ENCODE results near the gene CDK16.
A peak's percentile ranks its signal among the peaks of the same experiment; 100 is the strongest.

The CDK16 gene

DNA sequence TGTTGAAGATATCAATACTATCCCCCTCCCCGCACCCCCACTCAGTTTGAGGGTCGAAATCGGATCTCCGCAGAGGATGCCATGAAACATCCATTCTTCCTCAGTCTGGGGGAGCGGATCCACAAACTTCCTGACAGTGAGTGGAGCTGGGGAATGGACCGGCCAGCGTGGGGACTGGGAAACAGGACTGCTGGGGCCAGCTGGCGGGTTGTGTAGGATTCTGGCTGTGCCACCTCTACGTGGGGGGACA lies 8.8 kb downstream of the CDK16 start:
- DNase-seq (ENCODE audit: low read depth) = no peak
- TF ChIP-seq, protein P1, sequence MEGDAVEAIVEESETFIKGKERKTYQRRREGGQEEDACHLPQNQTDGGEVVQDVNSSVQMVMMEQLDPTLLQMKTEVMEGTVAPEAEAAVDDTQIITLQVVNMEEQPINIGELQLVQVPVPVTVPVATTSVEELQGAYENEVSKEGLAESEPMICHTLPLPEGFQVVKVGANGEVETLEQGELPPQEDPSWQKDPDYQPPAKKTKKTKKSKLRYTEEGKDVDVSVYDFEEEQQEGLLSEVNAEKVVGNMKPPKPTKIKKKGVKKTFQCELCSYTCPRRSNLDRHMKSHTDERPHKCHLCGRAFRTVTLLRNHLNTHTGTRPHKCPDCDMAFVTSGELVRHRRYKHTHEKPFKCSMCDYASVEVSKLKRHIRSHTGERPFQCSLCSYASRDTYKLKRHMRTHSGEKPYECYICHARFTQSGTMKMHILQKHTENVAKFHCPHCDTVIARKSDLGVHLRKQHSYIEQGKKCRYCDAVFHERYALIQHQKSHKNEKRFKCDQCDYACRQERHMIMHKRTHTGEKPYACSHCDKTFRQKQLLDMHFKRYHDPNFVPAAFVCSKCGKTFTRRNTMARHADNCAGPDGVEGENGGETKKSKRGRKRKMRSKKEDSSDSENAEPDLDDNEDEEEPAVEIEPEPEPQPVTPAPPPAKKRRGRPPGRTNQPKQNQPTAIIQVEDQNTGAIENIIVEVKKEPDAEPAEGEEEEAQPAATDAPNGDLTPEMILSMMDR (conservative IDR thresholded peaks at IDR 0.05; ENCODE audit: low read length) = no peak
- H3K4me3 ChIP-seq (ENCODE audit: low read length) = no peak overlapping the region

DNA sequence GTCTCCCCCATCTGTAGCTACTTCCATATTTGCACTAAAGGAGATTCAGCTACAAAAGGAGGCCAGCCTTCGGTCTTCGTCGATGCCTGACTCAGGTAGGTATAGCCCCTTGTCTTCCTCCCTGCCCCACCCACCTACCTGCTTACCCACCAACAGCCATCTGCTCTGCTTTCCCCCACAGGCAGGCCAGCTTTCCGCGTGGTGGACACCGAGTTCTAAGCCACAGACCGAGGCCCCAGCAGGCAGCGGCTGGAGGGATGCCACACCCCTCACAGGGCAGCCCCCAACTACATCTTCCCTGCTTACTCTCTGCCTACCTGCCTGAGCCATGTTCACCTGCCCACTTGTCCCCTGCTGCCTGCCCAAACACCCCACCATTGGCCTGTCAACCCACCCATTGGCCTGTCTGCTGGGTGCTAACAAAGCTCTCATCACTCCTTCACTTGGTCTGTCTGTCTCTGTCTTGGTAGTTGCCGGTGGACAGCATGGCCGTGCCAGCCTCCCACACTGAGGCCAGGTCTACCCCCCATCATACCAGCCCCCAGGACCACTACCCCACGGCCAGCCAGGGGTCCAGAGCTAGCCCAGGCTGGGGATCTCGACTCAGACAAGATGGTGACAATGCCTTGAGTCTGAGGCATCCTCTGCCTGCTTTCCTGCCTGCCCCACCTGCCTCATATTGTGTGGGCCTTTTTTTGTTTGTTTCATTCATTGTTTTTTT lies 10.2 kb downstream of the CDK16 start:
- DNase-seq (ENCODE audit: low read depth) = no peak
- H3K4me3 ChIP-seq (ENCODE audit: low read length) = no peak overlapping the region
- TF ChIP-seq, protein P1 (conservative IDR thresholded peaks at IDR 0.05; ENCODE audit: low read length) = no peak

DNA sequence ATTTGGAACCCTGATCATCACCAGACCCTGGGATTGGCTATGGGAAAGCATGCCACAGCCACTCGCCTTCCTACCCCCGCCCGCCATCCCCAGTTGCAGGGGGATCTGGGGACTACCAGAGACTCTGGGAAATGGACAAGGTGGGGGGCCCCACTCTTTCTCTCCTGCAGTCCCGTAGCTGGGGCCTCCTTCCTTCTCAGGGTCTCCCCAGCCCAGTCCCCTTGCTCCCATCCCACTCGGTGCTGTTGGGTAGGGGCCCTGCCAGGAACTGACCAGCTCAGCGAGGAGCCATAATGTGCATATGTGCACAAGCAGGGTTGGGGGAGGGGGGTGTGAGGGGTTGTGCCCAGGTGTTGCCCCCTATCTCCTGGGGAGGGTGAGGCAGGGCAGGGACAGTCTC lies 10.9 kb downstream of the CDK16 start:
- no peak overlapping the region for H3K4me3 ChIP-seq (ENCODE audit: low read length)
- TF ChIP-seq, protein P1 (conservative IDR thresholded peaks at IDR 0.05; ENCODE audit: low read length) = no peak
- DNase-seq (ENCODE audit: low read depth) = no peak

DNA sequence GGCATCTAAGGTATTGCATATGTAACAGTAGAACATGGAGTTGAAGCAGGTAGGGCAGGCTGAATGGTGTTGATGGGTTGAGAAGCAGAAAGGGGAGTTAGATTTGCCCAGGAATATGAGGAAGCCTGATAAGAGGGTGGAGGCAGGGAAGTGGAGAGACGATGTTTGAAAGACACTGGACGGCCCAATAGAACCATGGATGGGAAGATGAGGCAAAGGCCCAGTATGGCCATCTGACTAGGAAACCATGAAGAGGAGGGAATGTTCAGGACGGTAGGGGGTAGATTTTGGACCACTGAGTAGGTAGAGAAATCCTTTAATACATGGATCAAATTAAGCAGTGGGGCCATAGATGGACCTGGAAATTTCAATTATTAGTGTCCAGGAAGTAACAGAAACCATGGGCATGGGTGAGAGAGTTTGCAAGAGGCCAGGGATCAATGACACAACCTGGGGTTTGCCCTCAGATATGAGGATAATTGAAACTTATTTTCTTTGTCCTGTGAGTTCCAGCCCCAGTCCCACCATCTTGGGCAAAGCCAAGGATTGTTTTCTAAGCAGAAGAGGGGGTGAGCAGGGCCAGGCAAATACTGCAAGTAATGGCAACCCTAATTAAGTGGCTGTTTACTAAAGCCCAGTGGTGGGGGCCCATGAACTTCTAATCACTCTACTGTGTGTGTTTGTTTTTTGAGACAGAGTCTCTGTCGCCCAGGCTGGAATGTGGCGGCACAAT lies 11.8 kb downstream of the CDK16 start:
- TF ChIP-seq, protein P1 (conservative IDR thresholded peaks at IDR 0.05; ENCODE audit: low read length) = no peak
- H3K4me3 ChIP-seq (ENCODE audit: low read length) = no peak overlapping the region
- DNase-seq (ENCODE audit: low read depth) = no peak

DNA sequence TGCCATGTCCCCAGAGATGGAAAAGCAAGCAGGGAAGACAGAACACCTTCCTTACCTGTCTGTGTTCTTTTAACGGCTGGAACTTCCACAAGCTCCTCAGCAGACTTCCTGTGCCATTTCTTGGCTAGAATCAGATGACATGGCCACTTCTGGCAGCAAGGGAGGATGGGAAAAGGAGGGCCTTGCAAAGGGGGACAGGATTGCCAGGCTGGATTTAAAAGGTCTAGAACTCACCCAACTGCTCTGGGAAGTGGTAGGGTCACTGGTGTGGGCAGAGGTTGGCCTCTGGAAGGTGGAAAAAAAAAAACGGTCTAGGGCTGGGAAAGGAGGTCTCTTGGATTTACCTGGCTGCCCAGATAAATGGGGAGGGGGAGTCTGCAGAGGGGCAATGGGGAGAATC lies 12.7 kb downstream of the CDK16 start:
- TF ChIP-seq, protein P1 (conservative IDR thresholded peaks at IDR 0.05; ENCODE audit: low read length) = no peak
- no peak overlapping the region for H3K4me3 ChIP-seq (ENCODE audit: low read length)
- DNase-seq (ENCODE audit: low read depth) = no peak

DNA sequence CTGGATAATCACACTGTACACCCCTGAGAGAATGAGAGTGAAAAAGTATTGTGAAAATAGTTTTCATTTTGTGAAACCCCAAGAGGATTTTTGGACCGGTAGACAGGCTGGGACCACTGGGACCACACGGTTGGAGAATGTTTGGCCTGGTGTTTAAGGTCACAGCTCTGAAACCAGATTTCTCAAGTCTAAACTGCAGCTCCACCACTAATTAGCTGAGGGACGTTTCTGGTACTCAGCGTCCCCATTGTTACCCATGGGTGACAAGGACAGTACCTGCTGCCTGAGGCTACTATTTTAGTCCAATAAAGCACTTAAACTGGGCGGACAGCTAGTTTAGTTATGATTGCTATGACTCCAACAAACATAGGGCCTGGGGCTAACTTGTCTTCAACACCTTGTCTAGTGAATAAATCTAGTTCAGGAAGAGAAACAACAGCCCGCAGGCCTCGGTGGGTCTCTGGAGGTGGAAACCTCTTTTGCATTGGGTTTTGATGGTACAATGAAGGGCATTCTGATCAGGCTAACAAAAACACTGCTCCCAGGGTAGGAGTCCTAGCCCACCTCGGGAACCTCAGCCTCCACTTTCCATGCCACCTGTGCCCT lies 13.8 kb downstream of the CDK16 start:
- TF ChIP-seq, protein P1 (conservative IDR thresholded peaks at IDR 0.05; ENCODE audit: low read length) = no peak
- H3K4me3 ChIP-seq (ENCODE audit: low read length) = peak overlapping the region; percentile 75
- no peak for DNase-seq (ENCODE audit: low read depth)
